GM12801 (cell line): ENCODE results near the gene KLK14.

ENCODE experiments used
- CTCF ChIP-seq: IDR thresholded peaks from one replicate; pipeline ENCODE4 v1.5.1; 2011; ENCODE audit warnings: control low read depth; ENCODE audit not compliant: insufficient read length; ENCODE audit errors: extremely low read depth

KLK14 gene

GRCh38 chr19:51108066-51108804 is 25.5 kb upstream of the KLK14 start, which contains the start of gene CTU1:
Gene CTU1 (minus strand): TSS chr19:51108409. CDS start chr19:51104569, 3,840 bp downstream.
- no peak for TF ChIP-seq CTCF

DNA sequence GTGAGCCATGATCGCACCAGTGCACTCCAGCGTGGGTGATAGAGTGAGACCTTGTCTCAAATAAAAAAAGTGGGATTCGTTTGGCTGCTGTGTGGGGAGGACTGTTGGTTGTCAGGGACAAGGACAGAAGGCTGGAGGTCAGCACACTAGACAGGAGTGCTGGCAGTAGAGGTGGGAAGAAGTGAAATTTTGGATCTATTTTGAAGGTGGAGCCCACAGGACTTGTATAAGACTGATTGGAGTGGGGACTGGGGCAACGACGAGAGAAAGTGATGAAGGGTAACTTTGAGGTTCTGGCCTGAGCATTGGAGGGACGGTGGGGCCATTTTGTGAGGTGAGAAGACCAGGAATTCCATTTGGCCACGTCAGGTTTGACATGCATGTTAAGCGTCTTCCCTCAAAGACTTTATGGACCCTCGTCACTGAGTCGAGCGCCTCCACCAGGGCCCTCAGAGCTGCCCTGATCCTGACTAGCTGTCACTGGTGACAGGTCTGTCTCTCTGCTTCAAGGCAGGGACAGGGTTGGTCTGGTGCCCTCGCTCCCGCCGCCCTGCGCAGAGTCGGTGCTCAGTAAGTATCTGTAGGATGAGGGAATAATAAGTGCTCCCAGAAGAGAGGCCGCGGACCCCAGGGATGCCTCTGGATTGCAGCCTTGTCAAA is 24.8 kb upstream of the KLK14 start:
- no peak for TF ChIP-seq CTCF

GRCh38 chr19:51103926-51104341 is 21.2 kb upstream of the KLK14 start:
- TF ChIP-seq CTCF = no peak

GRCh38 chr19:51102991-51103390 is 20.3 kb upstream of the KLK14 start:
- no peak for TF ChIP-seq CTCF

GRCh38 chr19:51101171-51101865 is 18.6 kb upstream of the KLK14 start:
- TF ChIP-seq CTCF = no peak

GRCh38 chr19:51100601-51101000 is 17.9 kb upstream of the KLK14 start:
- no peak for TF ChIP-seq CTCF

DNA sequence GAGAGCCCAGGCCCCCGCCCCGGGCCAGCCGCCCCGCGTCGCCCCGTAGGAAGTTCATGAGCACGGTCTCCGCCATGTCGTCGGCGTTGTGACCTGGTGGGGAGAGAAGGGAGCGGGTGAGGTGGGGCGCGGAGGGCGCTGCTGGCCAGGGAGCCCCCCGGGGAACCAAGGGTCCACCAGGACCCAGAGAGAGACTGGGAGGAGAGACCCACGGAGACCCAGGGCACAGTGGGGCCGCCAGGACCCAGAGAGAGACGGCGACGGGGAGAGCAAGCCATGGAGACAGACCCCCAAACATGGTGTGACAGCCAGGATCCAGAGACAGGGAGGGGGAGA is 16.3 kb upstream of the KLK14 start:
- TF ChIP-seq CTCF = no peak
